ENCODE data around the gene NCS1.

DNA sequence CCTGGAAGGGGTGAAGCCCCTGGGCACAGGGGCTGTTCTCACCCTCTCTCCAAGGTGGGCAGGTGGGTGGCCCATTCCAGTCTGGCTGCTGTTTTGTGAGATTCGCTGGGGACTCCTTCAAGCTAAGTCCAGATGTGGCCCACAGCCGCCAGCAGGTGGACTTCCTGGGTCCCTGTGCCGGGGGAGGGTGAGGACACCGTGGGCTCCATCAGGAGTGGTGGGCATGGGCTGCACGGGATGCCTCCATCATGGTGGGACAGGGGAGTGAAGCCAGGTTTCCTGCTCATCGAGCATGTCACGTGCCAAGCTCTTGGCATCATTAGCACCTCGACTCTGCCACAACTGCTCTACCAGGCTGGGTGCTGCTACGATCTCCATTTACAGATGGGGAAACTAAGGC lies 1.8 kb downstream of the NCS1 start:
- TF ChIP-seq CTCF (IDR thresholded peaks at IDR 0.05; ENCODE audit: insufficient read depth, low read depth, low read length) (no peak), EZH2 (IDR thresholded peaks at IDR 0.05; ENCODE audit: insufficient read depth, low read length) (no peak)

Data from astrocyte (in vitro differentiated cells and primary cell).